ENCODE results near the gene KLHL15. TPM values are rescaled to one million over a fixed set of nuclear protein-coding genes. Genes with fewer than 3 reads are reported as not detected.

KLHL15 gene, protein sequence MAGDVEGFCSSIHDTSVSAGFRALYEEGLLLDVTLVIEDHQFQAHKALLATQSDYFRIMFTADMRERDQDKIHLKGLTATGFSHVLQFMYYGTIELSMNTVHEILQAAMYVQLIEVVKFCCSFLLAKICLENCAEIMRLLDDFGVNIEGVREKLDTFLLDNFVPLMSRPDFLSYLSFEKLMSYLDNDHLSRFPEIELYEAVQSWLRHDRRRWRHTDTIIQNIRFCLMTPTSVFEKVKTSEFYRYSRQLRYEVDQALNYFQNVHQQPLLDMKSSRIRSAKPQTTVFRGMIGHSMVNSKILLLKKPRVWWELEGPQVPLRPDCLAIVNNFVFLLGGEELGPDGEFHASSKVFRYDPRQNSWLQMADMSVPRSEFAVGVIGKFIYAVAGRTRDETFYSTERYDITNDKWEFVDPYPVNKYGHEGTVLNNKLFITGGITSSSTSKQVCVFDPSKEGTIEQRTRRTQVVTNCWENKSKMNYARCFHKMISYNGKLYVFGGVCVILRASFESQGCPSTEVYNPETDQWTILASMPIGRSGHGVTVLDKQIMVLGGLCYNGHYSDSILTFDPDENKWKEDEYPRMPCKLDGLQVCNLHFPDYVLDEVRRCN
- total RNA-seq = 9.1 and 12.2 TPM in 2 replicates

DNA sequence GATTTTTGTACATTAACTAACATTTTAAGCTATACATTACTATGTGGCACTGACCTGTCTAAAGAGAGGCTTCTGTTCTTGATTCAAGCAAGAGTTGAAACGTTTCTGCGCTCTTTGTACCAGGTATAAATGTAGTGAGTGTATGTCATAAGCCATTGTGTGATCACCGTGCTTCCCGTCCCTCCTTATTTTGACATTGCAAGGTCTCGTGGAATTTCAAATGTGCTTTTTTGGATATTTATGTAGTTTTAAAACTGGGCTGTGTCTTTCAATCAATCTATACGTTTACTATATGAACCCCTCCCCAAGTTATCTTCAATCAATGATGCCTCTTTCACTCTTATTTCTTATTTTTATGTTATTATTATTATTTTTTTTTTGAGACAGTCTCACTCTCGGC is at the start of gene KLHL15:
Gene KLHL15 (minus strand): TSS at position 101 of the 400 bp plus-strand sequence. CDS start 20,493 bp downstream, outside the sequence.

GRCh38 chrX:24054182-24055042 is 27.4 kb upstream of the KLHL15 start, which contains the start of gene EIF2S3:
Gene EIF2S3 (plus strand): TSS chrX:24054956. CDS start chrX:24054969, 13 bp downstream.

Other genes starting within 250 kb of the KLHL15 start
- 110 and 168 TPM in 2 replicates for gene SAT1, start 244.0 kb downstream of the KLHL15 start, total RNA-seq
- 6.7 and 11.9 TPM in 2 replicates for gene APOO, start 119.2 kb downstream of the KLHL15 start, total RNA-seq
- gene CXorf58, start 119.2 kb downstream of the KLHL15 start, total RNA-seq = 0.11 and 0.39 TPM in 2 replicates
- 217 and 261 TPM in 2 replicates for gene EIF2S3, start 27.8 kb upstream of the KLHL15 start, total RNA-seq
- 71.1 and 71.6 TPM in 2 replicates for gene ZFX, start 122.5 kb upstream of the KLHL15 start, total RNA-seq